IPS-15b (cell line): Measurements from ENCODE around the gene EN1.

Experiments
- H3K27me3 ChIP-seq: one replicate; pipeline ENCODE4 v1.6.1; 2013; ENCODE audit warnings: low read length; ENCODE audit not compliant: control insufficient read depth, insufficient read depth
- H3K36me3 ChIP-seq: one replicate; pipeline ENCODE4 v1.6.1; 2013; ENCODE audit warnings: low read length; ENCODE audit not compliant: control insufficient read depth, insufficient read depth
- H3K4me1 ChIP-seq: one replicate; pipeline ENCODE4 v1.6.1; 2013; ENCODE audit warnings: mild to moderate bottlenecking, low read length; ENCODE audit not compliant: control insufficient read depth, insufficient read depth
- H3K4me3 ChIP-seq: one replicate; pipeline ENCODE4 v1.5.1; 2013; ENCODE audit warnings: low read depth, low read length
- H3K9ac ChIP-seq: one replicate; pipeline ENCODE4 v1.6.1; 2013; ENCODE audit warnings: low read depth, mild to moderate bottlenecking, low read length
- H3K9me3 ChIP-seq: one replicate; pipeline ENCODE4 v1.6.1; 2013; ENCODE audit warnings: mild to moderate bottlenecking, low read length; ENCODE audit not compliant: control insufficient read depth, insufficient read depth

Gene EN1

DNA sequence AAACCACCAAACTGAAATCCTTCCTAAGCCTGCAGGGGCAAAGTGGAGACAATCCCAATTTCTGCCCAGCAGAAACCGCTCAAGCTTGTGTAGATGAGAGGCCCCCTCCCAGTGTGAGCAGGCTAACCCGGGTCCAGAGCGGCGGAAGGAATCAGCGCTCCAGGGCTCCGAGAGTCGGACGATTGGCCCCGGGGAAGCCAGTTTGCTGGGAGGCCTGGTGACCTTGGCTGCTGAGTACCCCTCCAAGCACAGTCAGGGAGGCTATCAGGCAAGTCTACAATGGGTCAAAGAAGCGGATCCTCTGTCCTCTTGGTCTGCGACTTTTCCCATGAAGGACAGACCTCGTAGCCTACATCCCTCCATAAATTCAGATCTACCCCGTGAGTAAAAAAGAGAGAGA lies 16.8 kb upstream of the EN1 start:
- Histone ChIP-seq H3K9ac (no peak overlapping the region), H3K36me3 (no peaks in the 10 kb centered on the region), H3K4me3 (no peak overlapping the region), H3K4me1 (peaks cover 4% of the 10 kb centered on the region), H3K27me3 (peaks cover 52% of the 10 kb centered on the region), H3K9me3 (no peaks in the 10 kb centered on the region)

- Histone ChIP-seq H3K36me3 (no peaks in the 10 kb centered on the region), H3K4me1 (peaks cover 11% of the 10 kb centered on the region), H3K9me3 (no peaks in the 10 kb centered on the region), H3K4me3 (peak overlapping the region; percentile 8), H3K27me3 (peaks cover 76% of the 10 kb centered on the region), H3K9ac (no peak overlapping the region)
Measured at GRCh38 chr2:118861731-118862130, 14.3 kb upstream of the EN1 start.

DNA sequence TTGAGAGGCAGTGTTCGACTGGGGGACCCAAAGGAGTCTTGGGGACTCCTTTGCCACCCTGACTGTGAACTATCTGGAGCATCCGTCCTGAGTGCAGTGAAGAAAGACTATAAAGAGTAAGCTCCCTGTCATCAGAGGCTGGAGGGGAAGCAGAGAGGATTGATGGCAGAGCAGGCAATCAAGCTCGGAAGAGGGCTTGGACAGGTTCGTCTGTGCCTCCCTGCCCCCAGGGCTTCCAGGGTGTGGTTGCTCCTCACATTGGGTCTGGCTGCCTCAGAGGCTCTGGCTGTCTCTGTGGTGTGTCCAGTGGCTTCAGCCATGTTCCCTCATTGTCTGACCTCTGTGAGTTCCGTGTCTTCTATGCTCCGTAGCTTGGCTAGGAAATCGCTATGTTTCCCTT lies 13.8 kb upstream of the EN1 start:
- Histone ChIP-seq H3K27me3 (peaks cover 81% of the 10 kb centered on the region), H3K4me3 (peak overlapping the region; percentile 8), H3K4me1 (peaks cover 11% of the 10 kb centered on the region), H3K36me3 (no peaks in the 10 kb centered on the region), H3K9ac (no peak overlapping the region), H3K9me3 (no peaks in the 10 kb centered on the region)

DNA sequence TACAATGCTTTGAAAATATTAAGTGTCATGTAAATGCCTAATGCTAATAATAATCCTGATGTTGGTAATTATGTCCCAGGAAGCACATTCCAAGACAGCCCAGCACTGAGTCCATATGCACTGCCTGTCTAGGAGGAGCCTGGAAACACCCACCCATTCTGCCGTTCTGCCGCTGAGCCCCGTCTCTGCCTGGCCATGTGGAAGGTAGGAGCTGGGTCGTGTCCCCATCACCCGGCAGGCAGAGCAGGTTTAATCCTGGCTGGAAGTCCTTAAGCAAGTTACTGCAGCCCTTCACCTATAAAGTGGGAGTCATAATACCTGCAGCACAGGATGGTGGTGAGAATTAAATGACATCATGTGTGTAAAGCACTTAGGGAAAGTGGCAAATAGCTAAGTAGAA lies 13.1 kb upstream of the EN1 start:
- H3K9ac ChIP-seq, result no peak overlapping the region
- H3K27me3 ChIP-seq, result peaks cover 87% of the 10 kb centered on the region
- no peak overlapping the region for H3K4me3 ChIP-seq
- no peaks in the 10 kb centered on the region for H3K36me3 ChIP-seq
- no peaks in the 10 kb centered on the region for H3K9me3 ChIP-seq
- H3K4me1 ChIP-seq, result peaks cover 11% of the 10 kb centered on the region

- peak overlapping the region; percentile 54 for H3K4me3 ChIP-seq
- H3K9me3 ChIP-seq, result no peaks in the 10 kb centered on the region
- peaks cover 11% of the 10 kb centered on the region for H3K4me1 ChIP-seq
- H3K27me3 ChIP-seq, result peaks cover 93% of the 10 kb centered on the region
- no peaks in the 10 kb centered on the region for H3K36me3 ChIP-seq
- H3K9ac ChIP-seq, result no peak overlapping the region
Measured at GRCh38 chr2:118859157-118859770, 11.8 kb upstream of the EN1 start.

GRCh38 chr2:118858485-118859156 lies 11.2 kb upstream of the EN1 start:
- no peaks in the 10 kb centered on the region for H3K9me3 ChIP-seq
- peaks cover 95% of the 10 kb centered on the region for H3K27me3 ChIP-seq
- H3K9ac ChIP-seq, result no peak overlapping the region
- peaks cover 11% of the 10 kb centered on the region for H3K4me1 ChIP-seq
- peak overlapping the region; percentile 54 for H3K4me3 ChIP-seq
- H3K36me3 ChIP-seq, result no peaks in the 10 kb centered on the region

- H3K27me3 ChIP-seq, result peaks cover 96% of the 10 kb centered on the region
- peak overlapping the region; percentile 54 for H3K4me3 ChIP-seq
- H3K36me3 ChIP-seq, result no peaks in the 10 kb centered on the region
- no peaks in the 10 kb centered on the region for H3K9me3 ChIP-seq
- peaks cover 11% of the 10 kb centered on the region for H3K4me1 ChIP-seq
- no peak overlapping the region for H3K9ac ChIP-seq
Measured at GRCh38 chr2:118857677-118858484, 10.4 kb upstream of the EN1 start.

- no peaks in the 10 kb centered on the region for H3K9me3 ChIP-seq
- no peaks in the 10 kb centered on the region for H3K36me3 ChIP-seq
- H3K27me3 ChIP-seq, result peaks cover 96% of the 10 kb centered on the region
- H3K9ac ChIP-seq, result no peak overlapping the region
- peak overlapping the region; percentile 32 for H3K4me3 ChIP-seq
- H3K4me1 ChIP-seq, result peaks cover 11% of the 10 kb centered on the region
Measured at GRCh38 chr2:118856978-118857676, 9.7 kb upstream of the EN1 start.

DNA sequence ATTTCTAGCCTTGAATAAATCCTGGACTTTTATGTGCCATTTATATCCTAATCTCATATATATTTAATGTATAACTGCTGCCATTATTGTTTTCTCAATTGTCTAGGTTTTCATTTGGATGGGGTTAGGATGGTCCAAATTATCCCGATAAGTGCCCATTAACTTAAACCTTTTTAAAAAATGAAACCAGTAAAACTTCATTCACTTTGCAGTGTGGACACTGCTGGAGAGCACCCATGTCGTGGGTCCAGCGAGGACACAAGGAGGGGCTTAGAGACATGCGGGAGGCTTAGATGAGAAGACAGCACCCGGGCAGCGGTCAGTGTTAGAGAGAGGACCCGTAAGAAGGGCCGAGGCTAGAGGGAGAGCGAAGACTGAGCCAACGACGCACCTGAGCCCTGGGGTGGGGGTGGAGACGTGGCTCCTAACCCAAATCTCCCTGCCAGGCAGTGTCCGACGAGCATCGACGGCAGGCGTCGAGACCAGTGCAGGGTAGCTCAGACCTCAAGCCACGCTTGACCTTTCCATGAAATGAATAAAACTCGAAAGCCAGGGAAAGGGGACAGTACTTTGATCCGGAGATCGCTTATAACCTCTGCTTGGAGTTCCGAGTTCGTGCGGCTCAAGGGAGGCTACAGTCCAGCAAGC lies 9.0 kb upstream of the EN1 start:
- peaks cover 96% of the 10 kb centered on the region for H3K27me3 ChIP-seq
- peaks cover 11% of the 10 kb centered on the region for H3K4me1 ChIP-seq
- no peaks in the 10 kb centered on the region for H3K36me3 ChIP-seq
- H3K4me3 ChIP-seq, result peak overlapping the region; percentile 20
- no peak overlapping the region for H3K9ac ChIP-seq
- H3K9me3 ChIP-seq, result no peaks in the 10 kb centered on the region

DNA sequence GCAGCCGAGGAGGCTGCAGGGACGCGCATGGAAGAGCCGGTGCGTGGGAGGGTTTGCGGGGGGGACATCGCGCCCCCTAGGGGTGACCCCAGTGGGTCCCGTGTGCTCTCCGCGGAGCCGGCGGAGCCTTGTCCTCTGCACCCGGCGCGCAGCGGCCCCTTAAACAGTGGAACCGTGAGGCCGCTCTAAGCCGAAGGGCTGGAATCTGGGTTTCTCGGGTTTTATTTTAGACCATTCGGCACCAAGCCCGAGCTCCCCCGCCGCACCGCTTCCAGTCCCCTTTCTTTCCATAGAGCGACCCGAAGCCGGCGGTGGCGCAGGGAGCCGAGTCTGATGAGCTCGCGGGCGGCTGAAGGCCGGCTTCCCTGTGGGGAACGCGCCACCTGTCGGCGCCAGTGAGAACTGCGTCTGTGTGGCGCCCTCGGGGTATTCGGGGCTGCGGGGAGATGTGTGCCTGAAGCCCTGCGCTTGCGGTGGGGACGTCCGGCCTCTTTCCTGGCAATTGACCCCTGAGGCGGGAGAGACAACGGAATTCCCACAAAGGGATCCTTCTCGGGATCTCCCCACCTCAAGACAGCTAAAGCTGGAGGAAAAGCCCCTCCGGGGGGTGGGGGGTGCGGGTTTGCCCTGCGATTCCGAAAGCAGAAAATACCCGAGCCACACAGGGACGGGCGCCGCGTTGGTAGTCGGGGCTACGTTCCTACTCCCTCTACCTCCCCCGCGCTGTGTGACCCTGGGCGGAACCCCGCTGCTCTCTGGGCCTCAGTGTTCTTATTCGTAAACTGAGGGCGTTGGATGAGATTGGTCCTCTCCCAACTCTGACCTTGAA lies 8.2 kb upstream of the EN1 start:
- peak overlapping the region; percentile 20 for H3K4me3 ChIP-seq
- peaks cover 96% of the 10 kb centered on the region for H3K27me3 ChIP-seq

More for the DNA sequence above, 8.2 kb upstream of the EN1 start:
- Histone ChIP-seq H3K36me3 (no peaks in the 10 kb centered on the region), H3K9me3 (no peaks in the 10 kb centered on the region), H3K4me1 (peaks cover 11% of the 10 kb centered on the region), H3K9ac (no peak overlapping the region)
